ENCODE data around the gene IQGAP3. TPM values are rescaled to one million over a fixed set of nuclear protein-coding genes. Genes with fewer than 3 reads are reported as not detected.

The IQGAP3 gene
- polyA plus RNA-seq, 1 experiment, result 28.1 TPM

GRCh38 chr1:156489166-156489934, 83.0 kb downstream of the IQGAP3 start:
- H3K36me3 ChIP-seq (ENCODE audit: control insufficient read depth, insufficient read depth, low read length), result peaks cover 3% of the 10 kb centered on the region
- ChIA-PET CTCF (interaction anchor here (1.2 to 4.6 kb wide), 5 partner anchors 8 to 119 kb away, joined by 4 to 31 read pairs (median 12); partner anchors contain the start of gene MEF2D), POLR2A (interaction anchor here (1.2 kb wide), 1 partner anchor 11 kb away, joined by 10 read pairs; the partner anchor contains the start of gene MEF2D)
- peak; percentile 38; the same call in 1 of the 2 replicates for TF ChIP-seq CTCF (IDR thresholded peaks at IDR 0.05; ENCODE audit: insufficient read depth, low read depth, low read length)
- H3K4me3 ChIP-seq (ENCODE audit: low read depth, low read length), result no peak overlapping the region
- H3K27me3 ChIP-seq (ENCODE audit: control insufficient read depth, insufficient read depth, low read length), result no peaks in the 10 kb centered on the region
- DNase-seq (ENCODE audit: low read depth), result no peak

GRCh38 chr1:156488566-156489165, 83.7 kb downstream of the IQGAP3 start:
- H3K27me3 ChIP-seq (ENCODE audit: control insufficient read depth, insufficient read depth, low read length), result no peaks in the 10 kb centered on the region
- DNase-seq (ENCODE audit: low read depth), result no peak
- POLR2A ChIA-PET, result interaction anchor here (1.2 kb wide), 1 partner anchor 12 kb away, joined by 10 read pairs; the partner anchor contains the start of gene MEF2D
- TF ChIP-seq CTCF (IDR thresholded peaks at IDR 0.05; ENCODE audit: insufficient read depth, low read depth, low read length), result no peak
- CTCF ChIA-PET, result interaction anchor here (1.2 to 4.6 kb wide), 4 partner anchors 8 to 120 kb away, joined by 4 to 29 read pairs (median 8); partner anchors contain the start of gene MEF2D
- peaks cover 1% of the 10 kb centered on the region for H3K36me3 ChIP-seq (ENCODE audit: control insufficient read depth, insufficient read depth, low read length)
- H3K4me3 ChIP-seq (ENCODE audit: low read depth, low read length), result no peak overlapping the region

- CTCF ChIA-PET, result interaction anchor here (0.6 to 4.6 kb wide), 4 partner anchors 9 to 136 kb away, joined by 4 to 29 read pairs (median 8); partner anchors contain the start of gene MEF2D
- no peak for TF ChIP-seq CTCF (IDR thresholded peaks at IDR 0.05; ENCODE audit: insufficient read depth, low read depth, low read length)
Observed at GRCh38 chr1:156487862-156488261, 84.5 kb downstream of the IQGAP3 start.

GRCh38 chr1:156486421-156487344, 85.7 kb downstream of the IQGAP3 start:
- Histone ChIP-seq H3K4me3 (ENCODE audit: low read depth, low read length) (no peak overlapping the region), H3K36me3 (ENCODE audit: control insufficient read depth, insufficient read depth, low read length) (peaks cover 15% of the 10 kb centered on the region), H3K27me3 (ENCODE audit: control insufficient read depth, insufficient read depth, low read length) (no peaks in the 10 kb centered on the region)
- CTCF ChIA-PET, result interaction anchor here (1.8 kb wide), 1 partner anchor 10 kb away, joined by 4 read pairs; no protein-coding TSS in a partner anchor
- no peak for DNase-seq (ENCODE audit: low read depth)
- no peak for TF ChIP-seq CTCF (IDR thresholded peaks at IDR 0.05; ENCODE audit: insufficient read depth, low read depth, low read length)
- POLR2A ChIA-PET, result no interaction called here

More at GRCh38 chr1:156487862-156488261, 84.5 kb downstream of the IQGAP3 start:
- Histone ChIP-seq H3K36me3 (ENCODE audit: control insufficient read depth, insufficient read depth, low read length) (peaks cover 4% of the 10 kb centered on the region), H3K4me3 (ENCODE audit: low read depth, low read length) (no peak overlapping the region), H3K27me3 (ENCODE audit: control insufficient read depth, insufficient read depth, low read length) (no peaks in the 10 kb centered on the region)
- POLR2A ChIA-PET, result no interaction called here
- no peak for DNase-seq (ENCODE audit: low read depth)
